ENCODE results near the gene WDR53.
"Not testable (repeated sequence)": the region's sequence is repeated elsewhere in the genome, so short reads cannot be mapped to it uniquely, and the experiment has no call there.

The WDR53 gene

DNA sequence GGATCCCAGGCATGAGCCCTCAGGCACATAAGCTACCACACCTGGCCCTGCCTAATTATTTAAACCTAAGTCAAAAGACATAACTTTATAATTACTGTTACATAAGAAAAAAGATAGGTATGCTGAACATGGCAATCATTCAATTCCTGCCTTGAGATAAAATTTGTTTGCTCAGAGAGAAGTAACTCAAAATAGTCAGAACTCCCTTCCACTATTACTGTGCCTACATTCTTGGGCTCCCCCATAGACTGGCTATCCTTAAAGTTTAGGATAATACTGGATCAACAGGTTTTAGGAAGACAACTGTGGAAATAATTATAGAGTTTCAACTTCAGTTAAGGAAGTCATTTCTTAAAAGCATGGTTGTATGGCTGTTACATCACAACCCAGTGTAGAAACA, 9.9 kb downstream of the WDR53 start:
- no peak for DNase-seq (ENCODE audit: low read depth)

DNA sequence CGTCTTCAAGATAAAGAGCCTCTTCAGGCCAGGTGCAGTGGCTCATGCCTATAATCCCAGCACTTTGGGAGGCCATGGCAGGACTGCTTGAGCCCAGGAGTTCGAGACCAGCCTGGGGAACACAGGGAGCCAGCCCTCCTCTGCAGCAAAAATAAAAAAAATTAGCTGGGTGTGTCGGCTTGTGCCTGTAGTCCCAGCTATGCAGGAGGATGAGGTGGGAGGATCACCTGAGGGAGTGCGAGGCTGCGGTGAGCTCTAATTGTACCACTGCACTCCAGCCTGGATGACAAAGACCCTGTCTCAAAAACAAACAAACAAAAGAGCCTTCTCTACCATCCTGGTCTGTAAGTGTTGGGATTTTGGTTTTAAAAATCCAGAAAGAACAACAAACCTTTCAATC, 11.1 kb downstream of the WDR53 start:
- DNase-seq (ENCODE audit: low read depth): no peak

GRCh38 chr3:196555295-196555694, 13.1 kb downstream of the WDR53 start:
- no peak for DNase-seq (ENCODE audit: low read depth)

DNA sequence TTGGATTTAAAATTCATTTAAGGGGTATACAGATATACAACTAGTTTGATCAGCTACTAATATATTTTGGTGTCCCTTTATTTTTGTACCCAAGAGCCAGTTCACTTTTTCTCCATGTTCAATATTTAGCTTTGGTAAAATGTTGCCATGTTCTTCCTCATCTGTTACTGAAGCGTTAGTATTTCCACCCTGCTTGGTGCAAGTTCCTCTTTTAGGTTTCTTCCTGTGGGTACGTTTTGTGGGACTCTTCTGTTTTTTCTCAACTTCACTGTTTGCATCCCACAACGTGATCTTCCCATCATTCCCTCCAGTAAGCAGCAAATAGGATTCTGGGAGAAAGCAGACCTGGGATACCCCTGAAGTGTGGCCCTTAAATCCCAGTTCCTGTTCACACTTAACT, 14.1 kb downstream of the WDR53 start:
- DNase-seq (ENCODE audit: low read depth): no peak

GRCh38 chr3:196553551-196553950, 14.8 kb downstream of the WDR53 start:
- no peak for DNase-seq (ENCODE audit: low read depth)

DNA sequence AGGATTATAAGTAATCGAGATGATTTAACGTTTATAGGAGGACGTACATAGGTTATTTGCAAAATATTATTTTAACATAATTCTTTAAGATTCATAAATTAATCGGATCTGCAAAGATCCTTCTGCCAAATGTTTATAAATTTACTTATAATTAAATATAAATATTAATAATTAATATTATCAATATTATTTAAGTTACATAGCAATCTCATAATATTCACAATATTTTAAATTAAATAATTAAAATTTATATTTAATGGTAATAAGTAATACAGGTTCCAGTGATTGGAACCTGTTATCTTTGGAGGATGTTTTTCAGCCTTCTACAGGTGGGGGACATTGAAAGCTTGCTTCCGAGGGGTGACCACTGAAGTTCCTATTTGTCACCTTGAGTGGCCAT, 16.1 kb downstream of the WDR53 start:
- no peak for DNase-seq (ENCODE audit: low read depth)

DNA sequence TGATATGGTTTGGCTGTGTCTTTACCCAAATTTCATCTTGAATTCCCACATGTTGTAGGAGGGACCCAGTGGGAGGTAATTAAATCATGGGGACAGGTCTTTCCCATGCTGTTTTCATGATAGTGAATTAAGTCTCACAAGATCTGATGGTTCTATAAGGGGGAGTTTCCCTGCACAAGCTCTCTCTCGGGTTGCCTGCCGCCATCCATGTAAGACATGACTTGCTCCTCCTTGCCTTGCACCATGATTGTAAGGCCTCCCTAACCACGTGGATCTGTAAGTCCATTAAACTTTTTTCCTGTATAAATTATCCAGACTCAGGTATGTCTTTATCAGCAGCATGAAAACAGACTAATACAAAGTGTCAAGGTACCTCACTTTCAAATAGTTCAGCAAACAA, 18.2 kb downstream of the WDR53 start:
- DNase-seq (ENCODE audit: low read depth): not testable (repeated sequence)

- not testable (repeated sequence) for DNase-seq (ENCODE audit: low read depth)
Observed at GRCh38 chr3:196549312-196549711, 19.0 kb downstream of the WDR53 start.

- no peak for DNase-seq (ENCODE audit: low read depth)
Observed at GRCh38 chr3:196547067-196547466, 21.3 kb downstream of the WDR53 start.

DNA sequence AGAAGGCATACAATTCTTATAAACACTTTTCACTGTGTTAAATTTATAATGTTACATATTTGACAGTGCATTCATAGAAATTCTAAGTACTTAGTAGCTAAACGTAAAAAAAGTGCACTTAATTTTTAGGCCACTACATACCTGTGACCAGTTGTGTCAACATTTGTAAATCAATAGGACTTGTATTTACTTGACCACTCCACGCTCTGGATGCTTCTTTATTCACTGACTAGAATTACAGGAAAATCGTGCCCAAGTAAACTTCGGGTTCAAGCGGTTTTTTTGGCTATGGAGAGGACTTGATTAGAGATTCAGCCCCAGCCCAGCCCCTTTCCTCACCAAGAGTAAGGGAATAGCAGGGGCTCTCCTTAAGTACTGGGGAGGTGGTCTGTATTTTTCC, 21.8 kb downstream of the WDR53 start:
- no peak for DNase-seq (ENCODE audit: low read depth)

- DNase-seq (ENCODE audit: low read depth): no peak
Observed at GRCh38 chr3:196544491-196544992, 23.8 kb downstream of the WDR53 start.

GRCh38 chr3:196541684-196542445, 26.5 kb downstream of the WDR53 start:
- no peak for DNase-seq (ENCODE audit: low read depth)

DNA sequence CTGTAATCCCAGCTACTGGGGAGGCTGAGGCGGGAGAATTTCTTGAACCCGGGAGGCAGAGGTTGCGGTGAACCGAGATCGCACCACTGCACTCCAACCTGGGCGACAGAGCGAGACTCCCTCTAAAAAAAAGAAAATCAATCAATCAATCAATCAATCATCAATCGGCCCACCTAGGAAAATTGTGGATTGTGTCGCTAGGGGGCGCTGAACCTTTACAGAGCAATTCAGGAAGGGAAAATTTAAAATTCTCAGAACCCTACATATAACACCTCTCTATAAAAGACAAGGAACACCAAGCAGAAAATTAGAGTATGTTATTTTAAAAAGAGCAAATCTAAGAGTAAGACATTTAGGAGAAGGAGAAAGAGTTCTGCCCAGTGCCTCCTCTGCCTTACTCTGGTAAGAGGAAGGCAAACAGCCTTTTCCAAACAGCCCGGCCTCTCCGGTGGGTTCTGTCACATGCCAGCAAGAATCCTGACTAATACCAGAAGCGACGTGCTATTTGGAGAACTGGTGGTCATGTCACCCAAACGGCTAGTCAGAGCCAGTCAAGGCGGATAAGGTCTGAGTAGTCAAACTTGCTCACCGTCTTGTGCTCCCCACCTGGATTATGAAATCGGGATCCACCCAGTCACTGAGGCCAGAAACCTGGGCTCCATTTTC, 30.9 kb downstream of the WDR53 start:
- DNase-seq (ENCODE audit: low read depth): peak; percentile 63

DNA sequence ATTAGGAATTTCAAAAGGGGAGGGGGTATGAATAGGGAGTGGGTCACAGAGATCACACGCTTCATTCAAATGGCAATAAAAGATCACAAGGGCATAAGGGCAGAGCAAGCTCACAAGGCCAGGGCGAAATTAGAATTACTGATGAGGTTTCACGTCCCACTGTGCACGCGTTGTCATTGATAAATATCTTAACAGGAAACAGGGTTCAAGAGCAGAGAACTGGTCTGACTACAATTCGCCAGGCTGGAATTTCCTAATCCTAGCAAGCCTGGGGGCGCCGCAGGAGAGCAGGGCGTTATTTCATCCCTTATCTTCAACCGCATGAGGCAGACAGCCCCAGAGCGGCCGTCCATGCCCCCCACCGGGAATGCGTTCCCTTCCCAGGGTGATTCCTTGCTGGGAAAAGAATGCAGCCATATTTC, 35.1 kb downstream of the WDR53 start:
- DNase-seq (ENCODE audit: low read depth): no peak

GRCh38 chr3:196531418-196531817, 36.9 kb downstream of the WDR53 start:
- no peak for DNase-seq (ENCODE audit: low read depth)

- DNase-seq (ENCODE audit: low read depth): peak; percentile 69
Observed at GRCh38 chr3:196528639-196529233, 39.6 kb downstream of the WDR53 start.

GRCh38 chr3:196525141-196525540, 43.2 kb downstream of the WDR53 start:
- no peak for DNase-seq (ENCODE audit: low read depth)

GRCh38 chr3:196524527-196524926, 43.8 kb downstream of the WDR53 start:
- no peak for DNase-seq (ENCODE audit: low read depth)

GRCh38 chr3:196523841-196524240, 44.5 kb downstream of the WDR53 start:
- DNase-seq (ENCODE audit: low read depth): no peak

DNA sequence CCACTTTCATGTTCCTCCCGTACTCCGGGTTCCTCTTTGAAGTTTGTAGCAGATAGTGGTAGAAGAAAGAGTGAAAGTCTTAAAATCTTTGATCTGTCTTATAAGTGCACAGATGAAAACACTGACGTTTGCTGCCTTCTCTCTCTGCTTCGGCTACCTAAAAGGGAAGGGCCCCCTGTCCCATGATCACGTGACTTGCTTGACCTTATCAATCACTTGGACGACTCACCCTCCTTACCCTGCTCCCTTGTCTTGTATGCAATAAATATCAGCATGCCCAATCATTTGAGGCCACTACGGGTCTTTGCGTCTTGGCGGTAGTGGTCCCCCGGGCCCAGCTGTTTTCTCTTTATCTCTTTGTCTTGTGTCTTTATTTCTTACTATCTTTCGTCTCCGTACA, 47.1 kb downstream of the WDR53 start:
- not testable (repeated sequence) for DNase-seq (ENCODE audit: low read depth)

- DNase-seq (ENCODE audit: low read depth): no peak
Observed at GRCh38 chr3:196519718-196520082, 48.7 kb downstream of the WDR53 start.

DNA sequence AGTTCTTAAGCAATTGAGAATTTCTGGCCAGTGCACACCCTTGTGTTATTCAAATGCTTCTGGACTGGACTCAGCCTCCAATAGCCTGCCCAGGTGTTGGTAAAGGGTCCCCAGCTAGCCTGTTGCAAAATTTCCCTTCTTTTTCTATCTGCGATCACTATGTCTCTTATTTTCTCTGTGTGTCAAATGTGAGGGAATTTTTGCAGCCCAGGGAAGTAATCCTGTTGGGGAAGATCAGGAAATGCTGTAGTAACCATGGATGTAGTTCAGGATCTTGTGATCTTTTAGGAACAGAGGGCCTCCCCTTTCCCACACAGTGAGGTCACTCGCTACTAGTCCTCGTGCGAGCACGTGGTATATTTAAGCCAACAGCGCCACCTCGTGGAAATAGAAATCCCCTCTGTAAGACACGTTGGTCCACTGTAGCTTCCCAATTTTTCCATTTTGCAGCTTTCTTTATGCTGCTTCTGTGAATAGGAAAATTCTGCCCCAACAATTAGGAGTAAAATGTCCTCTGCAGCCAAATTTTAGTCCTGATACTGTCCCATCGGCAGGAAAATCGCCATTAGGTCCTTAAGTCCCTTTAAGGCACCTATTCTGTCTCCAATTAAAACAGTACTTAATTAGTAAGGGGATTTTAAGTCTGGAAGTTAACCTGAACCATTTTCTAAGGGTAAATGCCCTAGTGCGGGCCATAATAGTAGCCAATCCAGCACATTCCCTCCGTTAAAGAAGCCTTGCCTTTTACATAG, 49.2 kb downstream of the WDR53 start:
- peak; percentile 42 for DNase-seq (ENCODE audit: low read depth)
